ENCODE data around the gene PRRX2. TPM values are rescaled to one million over a fixed set of nuclear protein-coding genes. Genes with fewer than 3 reads are reported as not detected.

The PRRX2 gene
- total RNA-seq, 2 donors from 2014 or later, result 1.0 TPM; not detected in 1

DNA sequence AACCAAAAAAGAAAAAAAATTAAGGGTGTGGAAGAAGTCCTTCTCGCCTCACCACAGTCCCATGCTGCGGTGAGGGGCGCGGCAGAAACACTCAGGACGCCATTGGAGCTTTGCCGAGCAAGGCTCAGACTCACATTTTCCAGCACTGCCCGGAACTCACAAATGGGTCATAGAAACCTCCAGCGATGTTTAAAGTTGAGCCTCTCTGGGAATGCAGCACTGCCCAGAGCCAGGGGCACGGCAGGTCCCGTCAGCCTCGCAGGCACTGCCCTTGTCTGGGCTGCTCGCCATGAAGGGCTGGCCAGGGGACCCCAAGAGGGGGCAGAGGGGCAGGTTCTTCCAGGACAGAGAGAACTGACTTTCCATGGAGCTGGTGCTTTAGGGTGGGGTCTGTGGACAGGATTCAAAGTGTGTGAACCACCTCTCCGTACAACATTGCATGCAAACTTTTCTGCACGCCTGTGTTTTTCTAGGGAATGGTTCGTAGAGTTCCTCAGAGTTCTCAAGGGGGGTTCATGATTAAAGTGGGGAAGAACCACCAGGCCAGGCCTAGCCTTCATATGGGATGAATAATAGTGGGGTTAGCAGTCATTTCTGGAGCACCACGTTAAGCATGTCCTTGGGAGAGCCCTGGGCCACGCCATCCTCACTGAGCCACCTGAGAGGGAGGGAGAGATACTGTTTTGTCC is 38.4 kb downstream of the PRRX2 start:
- no peak overlapping the region for H3K27ac ChIP-seq
- H3K4me3 ChIP-seq, result no peak overlapping the region
- H3K36me3 ChIP-seq (replicated peaks in 1 of 2; ENCODE audit: insufficient read depth in 1 of 2, low read depth in 2 of 2), result no peaks in the 10 kb centered on the region
- TF ChIP-seq, protein P1, sequence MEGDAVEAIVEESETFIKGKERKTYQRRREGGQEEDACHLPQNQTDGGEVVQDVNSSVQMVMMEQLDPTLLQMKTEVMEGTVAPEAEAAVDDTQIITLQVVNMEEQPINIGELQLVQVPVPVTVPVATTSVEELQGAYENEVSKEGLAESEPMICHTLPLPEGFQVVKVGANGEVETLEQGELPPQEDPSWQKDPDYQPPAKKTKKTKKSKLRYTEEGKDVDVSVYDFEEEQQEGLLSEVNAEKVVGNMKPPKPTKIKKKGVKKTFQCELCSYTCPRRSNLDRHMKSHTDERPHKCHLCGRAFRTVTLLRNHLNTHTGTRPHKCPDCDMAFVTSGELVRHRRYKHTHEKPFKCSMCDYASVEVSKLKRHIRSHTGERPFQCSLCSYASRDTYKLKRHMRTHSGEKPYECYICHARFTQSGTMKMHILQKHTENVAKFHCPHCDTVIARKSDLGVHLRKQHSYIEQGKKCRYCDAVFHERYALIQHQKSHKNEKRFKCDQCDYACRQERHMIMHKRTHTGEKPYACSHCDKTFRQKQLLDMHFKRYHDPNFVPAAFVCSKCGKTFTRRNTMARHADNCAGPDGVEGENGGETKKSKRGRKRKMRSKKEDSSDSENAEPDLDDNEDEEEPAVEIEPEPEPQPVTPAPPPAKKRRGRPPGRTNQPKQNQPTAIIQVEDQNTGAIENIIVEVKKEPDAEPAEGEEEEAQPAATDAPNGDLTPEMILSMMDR (IDR thresholded peaks at IDR 0.05), result no peak
- TF ChIP-seq POLR2A (IDR thresholded peaks at IDR 0.05), result no peak
- H3K9me3 ChIP-seq, result no peaks in the 10 kb centered on the region
- intact Hi-C loops (cut with DNase I), result no loop called here
- no peaks in the 10 kb centered on the region for H3K4me1 ChIP-seq
- peaks cover 0 to 3% of the 10 kb centered on the region in 2 donors for H3K27me3 ChIP-seq
- ATAC-seq, result no peak
- DNase-seq, result peak in 2 of 4 donors; percentile 20 to 21
- 52 to 55% methylated on average over 15 to 17 of the region's 17 CpGs for WGBS, 2 donors

DNA sequence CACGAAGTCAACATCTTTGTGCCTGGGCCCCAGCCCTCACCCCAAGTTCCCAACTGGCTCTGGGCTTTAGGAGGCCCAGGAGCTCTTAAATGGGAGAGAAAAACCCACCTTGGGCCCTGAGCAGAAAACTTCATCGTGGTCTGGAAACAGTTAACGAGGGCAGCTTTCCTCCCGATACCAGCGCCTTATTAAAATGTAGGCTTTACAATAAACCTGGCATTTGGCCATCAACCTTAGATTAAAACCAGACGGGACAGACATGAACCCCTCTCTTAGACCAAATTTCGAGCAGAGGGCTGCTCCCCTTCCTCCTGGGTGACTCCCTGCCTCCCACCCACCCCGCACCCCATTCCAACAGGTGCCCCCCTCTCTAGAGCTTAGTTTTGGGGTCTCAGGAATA is 39.4 kb downstream of the PRRX2 start:
- Histone ChIP-seq H3K4me1 (no peaks in the 10 kb centered on the region), H3K4me3 (no peak overlapping the region), H3K9me3 (no peaks in the 10 kb centered on the region), H3K27ac (no peak overlapping the region), H3K27me3 (peaks cover 0 to 3% of the 10 kb centered on the region in 2 donors), H3K36me3 (replicated peaks in 1 of 2; ENCODE audit: insufficient read depth in 1 of 2, low read depth in 2 of 2) (no peaks in the 10 kb centered on the region)
- intact Hi-C loops (cut with DNase I), result no loop called here
- 45 to 47% methylated on average over 6 to 7 of the region's 8 CpGs for WGBS, 2 donors
- ATAC-seq (no peak), DNase-seq (no peak)
- TF ChIP-seq POLR2A (IDR thresholded peaks at IDR 0.05), result no peak
- TF ChIP-seq, protein P1 (IDR thresholded peaks at IDR 0.05), result no peak

DNA sequence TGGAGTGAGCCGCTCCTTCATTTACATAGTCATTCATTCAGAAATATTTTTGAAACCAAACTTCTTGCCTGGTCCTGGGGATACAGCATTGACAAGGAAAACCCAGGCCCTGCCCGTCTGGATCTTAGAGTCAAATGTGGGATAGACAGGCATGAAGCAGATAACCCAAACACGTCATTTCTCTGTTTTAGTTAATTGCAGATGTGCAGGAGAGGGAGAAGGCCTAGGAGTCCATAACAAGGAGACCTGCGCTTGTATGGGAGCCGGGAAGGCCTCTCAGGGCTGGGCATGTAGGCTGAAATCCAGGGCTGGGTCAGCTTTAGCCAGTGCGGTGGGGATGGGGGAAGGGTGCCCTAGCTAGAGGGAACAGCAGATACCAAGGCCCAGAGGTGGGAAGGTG is 43.3 kb downstream of the PRRX2 start:
- Histone ChIP-seq H3K4me3 (no peak overlapping the region), H3K27me3 (peaks cover 0 to under 1% of the 10 kb centered on the region in 2 donors), H3K4me1 (no peaks in the 10 kb centered on the region), H3K9me3 (no peaks in the 10 kb centered on the region), H3K36me3 (replicated peaks in 1 of 2; ENCODE audit: insufficient read depth in 1 of 2, low read depth in 2 of 2) (no peaks in the 10 kb centered on the region), H3K27ac (no peak overlapping the region)
- intact Hi-C loops (cut with DNase I), result no loop called here
- DNase-seq (no peak), ATAC-seq (no peak)
- TF ChIP-seq POLR2A (IDR thresholded peaks at IDR 0.05), result no peak
- TF ChIP-seq, protein P1 (IDR thresholded peaks at IDR 0.05), result no peak
- 82 to 87% methylated on average over 6 of the region's 6 CpGs for WGBS, 2 donors

DNA sequence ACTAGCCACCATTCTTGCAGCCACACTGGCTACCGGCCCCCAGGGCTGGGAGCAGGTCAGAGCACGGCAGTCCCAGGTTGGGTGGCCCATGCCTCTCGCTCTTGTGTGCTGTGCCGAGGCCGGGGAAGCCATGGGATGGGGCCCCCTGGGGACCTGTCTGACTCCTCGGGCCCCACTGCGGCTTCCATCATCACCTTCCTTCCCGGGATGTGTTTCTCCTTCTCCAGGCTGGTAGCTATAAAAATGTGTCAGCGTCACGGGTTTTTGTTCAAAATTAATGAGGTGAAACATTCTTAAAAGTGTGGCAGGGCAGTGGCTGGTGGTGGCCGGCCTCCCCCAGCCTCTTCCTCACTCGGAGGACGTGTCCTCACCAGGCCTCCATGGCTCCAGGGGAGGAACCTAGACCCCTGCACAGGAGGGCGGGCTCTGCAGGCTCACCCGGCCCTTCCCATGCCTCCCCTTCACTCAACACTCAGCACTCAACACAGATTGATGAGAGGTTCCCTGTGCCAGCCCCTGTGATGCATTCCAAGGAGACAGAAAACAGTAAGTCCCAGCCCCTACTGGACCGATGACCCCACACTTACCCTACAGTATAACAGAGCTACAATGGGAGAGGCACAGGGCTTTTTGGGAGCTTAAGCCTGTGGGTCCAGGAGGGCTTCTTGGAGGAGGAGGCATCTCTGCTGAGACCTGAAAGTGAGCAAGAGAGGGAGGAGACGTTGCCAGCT is 44.2 kb downstream of the PRRX2 start:
- H3K9me3 ChIP-seq, result no peaks in the 10 kb centered on the region
- H3K27me3 ChIP-seq, result no peaks in the 10 kb centered on the region
- no peak overlapping the region for H3K4me3 ChIP-seq
- WGBS, 2 donors, result 64 to 81% methylated on average over 10 to 17 of the region's 17 CpGs
- DNase-seq (no peak), ATAC-seq (no peak)
- H3K27ac ChIP-seq, result no peak overlapping the region
- no peaks in the 10 kb centered on the region for H3K36me3 ChIP-seq (replicated peaks in 1 of 2; ENCODE audit: insufficient read depth in 1 of 2, low read depth in 2 of 2)
- intact Hi-C loops (cut with DNase I), result no loop called here
- no peaks in the 10 kb centered on the region for H3K4me1 ChIP-seq
- TF ChIP-seq, protein P1 (IDR thresholded peaks at IDR 0.05), result no peak
- TF ChIP-seq POLR2A (IDR thresholded peaks at IDR 0.05), result no peak

DNA sequence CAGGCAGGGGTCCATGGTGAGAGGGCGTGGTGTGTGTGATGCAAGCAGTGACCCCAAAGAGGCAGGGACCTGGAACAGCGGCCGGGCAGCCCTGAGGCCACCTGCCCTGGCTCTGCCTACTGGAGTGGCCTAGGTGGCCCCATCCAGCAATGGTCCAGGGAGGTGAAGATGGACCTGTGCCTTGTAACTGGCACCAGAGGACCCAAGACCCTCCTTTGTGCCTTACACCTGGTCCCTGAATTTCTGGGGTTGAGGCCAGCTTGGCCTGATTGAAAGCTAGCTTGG is 44.7 kb downstream of the PRRX2 start:
- no peak overlapping the region for H3K27ac ChIP-seq
- 88 to 91% methylated on average over 3 of the region's 3 CpGs for WGBS, 2 donors
- H3K27me3 ChIP-seq, result no peaks in the 10 kb centered on the region
- no peaks in the 10 kb centered on the region for H3K9me3 ChIP-seq
- no peaks in the 10 kb centered on the region for H3K4me1 ChIP-seq
- no peak for TF ChIP-seq POLR2A (IDR thresholded peaks at IDR 0.05)
- TF ChIP-seq, protein P1 (IDR thresholded peaks at IDR 0.05), result no peak
- no peak for ATAC-seq
- DNase-seq, result no peak
- no peak overlapping the region for H3K4me3 ChIP-seq
- H3K36me3 ChIP-seq (replicated peaks in 1 of 2; ENCODE audit: insufficient read depth in 1 of 2, low read depth in 2 of 2), result no peaks in the 10 kb centered on the region
- intact Hi-C loops (cut with DNase I), result no loop called here
